ENCODE results near the gene PTPRK.

DNA sequence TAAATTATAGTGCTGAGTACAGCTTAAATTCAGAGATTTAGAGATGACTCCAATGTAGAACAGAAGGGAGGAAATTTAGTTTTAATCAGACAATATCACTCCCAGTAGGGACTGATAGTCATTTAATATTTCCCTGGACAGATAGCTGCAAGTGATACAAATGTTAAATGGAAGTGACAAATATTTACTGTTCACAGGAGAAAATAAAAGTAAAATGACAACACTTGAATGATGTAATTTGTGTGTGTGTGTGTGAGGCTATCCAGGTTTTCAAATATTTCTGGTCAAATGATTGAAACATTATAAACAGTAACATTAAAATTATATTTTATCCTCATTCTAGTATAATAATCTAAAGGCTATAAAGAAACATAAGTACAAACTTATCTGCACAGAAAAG lies 399.2 kb downstream of the PTPRK start:
- TF ChIP-seq, protein P1, sequence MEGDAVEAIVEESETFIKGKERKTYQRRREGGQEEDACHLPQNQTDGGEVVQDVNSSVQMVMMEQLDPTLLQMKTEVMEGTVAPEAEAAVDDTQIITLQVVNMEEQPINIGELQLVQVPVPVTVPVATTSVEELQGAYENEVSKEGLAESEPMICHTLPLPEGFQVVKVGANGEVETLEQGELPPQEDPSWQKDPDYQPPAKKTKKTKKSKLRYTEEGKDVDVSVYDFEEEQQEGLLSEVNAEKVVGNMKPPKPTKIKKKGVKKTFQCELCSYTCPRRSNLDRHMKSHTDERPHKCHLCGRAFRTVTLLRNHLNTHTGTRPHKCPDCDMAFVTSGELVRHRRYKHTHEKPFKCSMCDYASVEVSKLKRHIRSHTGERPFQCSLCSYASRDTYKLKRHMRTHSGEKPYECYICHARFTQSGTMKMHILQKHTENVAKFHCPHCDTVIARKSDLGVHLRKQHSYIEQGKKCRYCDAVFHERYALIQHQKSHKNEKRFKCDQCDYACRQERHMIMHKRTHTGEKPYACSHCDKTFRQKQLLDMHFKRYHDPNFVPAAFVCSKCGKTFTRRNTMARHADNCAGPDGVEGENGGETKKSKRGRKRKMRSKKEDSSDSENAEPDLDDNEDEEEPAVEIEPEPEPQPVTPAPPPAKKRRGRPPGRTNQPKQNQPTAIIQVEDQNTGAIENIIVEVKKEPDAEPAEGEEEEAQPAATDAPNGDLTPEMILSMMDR (conservative IDR thresholded peaks at IDR 0.05): no peak
- TF ChIP-seq ZFX (IDR thresholded peaks at IDR 0.05): no peak
